Stimulated activated CD8-positive, alpha-beta memory T cell treated with anti-CD3 and anti-CD28 coated beads, Interleukin-7, amount 100 ng/mL, for 1 hour (primary cell): ENCODE measurements around the gene RASD1.
A peak's percentile ranks its signal among the peaks of the same experiment; 100 is the strongest.
"Not testable (repeated sequence)": the region's sequence is repeated elsewhere in the genome, so short reads cannot be mapped to it uniquely, and the experiment has no call there.

Source experiments
- DNase-seq, 2 donors: peaks; one replicate each; pipeline ENCODE4 v3.0.0-alpha.2; 2020; ENCODE audit warnings: low read depth in 2 of 2

Gene RASD1

GRCh38 chr17:17497065-17497844 lies 1.1 kb upstream of the RASD1 start:
- no peak for DNase-seq

DNA sequence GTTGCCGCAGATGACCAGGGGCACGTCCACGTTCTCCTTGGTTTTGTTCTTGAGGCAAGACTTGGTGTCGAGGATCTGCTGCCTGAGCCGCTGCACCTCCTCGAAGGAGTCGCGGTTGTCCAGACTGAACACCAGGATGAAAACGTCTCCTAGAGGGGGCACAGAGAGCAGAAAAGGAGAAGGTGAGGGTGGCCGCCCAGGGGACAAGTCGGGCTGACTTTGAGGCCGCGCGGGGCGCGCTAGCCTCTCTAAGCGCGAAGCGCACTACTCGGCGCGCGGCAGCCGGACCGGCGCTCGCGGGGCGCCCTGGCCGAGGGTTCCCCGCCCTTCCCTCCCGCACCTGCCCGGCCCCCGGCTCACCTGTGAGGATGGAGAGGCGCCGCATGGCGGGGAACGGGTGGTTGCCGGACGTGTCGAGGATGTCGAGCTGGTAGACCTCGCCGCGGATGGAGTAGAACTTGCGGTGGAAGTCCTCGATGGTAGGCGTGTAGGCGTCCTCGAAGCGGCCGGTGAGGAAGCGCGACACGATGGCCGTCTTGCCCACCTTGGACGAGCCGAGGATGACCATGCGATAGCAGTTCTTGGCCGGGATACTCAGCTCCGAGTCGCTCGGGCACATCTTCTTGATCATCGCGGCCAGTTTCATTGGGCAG lies 533 bp downstream of the RASD1 start:
- DNase-seq = no peak

- no peak for DNase-seq
Measured at GRCh38 chr17:17494870-17495535, 1.2 kb downstream of the RASD1 start.

DNA sequence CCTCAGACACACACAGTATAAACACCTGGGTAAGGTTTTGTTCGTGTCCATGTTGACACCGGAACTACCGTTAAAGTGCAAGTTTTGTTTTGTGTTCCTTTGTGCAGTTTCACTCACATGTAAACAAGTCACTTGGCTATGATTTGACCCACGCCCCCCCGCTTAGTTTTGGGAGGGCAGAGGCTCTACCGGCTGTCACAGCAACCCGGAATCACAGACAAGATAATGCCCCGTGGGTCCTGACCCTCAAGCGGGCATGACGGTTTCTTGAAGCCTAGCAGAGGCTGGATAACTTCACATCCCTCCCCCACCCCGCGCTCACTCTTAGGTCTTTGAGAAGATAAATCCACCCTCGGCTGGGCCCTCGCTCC lies 1.7 kb downstream of the RASD1 start:
- no peak for DNase-seq

DNA sequence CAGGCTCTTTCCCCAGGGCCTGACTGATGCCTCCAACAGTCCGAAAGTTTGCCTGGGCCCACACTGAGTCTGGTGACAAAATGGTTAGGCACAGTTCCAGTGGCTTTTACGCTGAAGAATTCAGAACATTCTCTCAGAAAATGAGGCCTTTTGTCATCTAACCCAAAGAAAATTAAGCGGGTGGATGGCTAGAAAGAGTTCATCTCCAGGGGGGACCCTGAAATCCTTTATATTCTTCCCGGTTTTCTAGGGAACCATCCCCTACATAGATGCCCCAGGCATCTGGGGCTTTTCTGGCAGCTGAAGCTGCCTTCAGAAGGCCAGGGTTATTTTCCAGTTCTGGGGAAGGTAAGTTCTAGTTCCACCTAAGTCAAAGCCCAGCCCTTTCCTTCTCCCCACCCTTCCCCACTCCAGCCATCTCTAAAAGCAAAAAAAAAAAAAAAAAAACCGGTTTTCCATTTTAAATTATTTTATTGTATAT lies 2.2 kb downstream of the RASD1 start:
- no peak for DNase-seq

DNA sequence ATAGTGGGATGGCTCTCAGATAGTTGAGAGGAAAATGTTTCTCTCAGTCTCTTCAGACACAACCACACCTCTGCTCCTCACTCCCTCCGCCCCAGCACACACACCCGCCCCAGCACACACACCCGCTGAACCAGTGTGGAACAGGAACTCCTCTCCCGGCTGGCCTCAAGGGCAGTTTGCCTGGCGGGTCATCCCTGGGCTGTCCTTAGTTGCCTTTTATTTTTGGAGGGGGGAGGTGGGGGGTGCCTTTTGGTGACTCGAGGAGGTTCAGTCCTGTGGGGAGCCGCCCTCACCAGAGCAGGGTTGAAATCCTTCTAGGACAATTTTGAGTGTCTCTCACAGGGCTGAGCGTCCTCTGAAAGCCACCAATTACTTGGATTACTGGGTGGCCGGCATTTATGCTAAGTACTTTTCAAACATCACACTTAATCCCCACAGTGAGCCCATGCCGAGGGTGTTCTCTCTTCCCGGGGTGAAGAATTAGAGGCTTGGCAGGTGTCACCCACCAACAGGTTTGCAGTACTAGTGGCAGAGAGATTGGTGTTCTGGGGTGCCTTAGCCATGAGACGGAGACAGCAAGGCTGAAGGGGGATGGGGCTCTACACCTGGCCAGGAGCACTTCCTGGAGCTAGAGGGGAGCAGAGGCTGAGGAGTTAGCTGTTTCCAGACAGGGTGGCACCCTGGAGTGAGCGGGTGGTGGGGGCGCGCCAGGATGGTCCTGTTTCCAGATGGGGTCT lies 2.8 kb downstream of the RASD1 start:
- no peak for DNase-seq

GRCh38 chr17:17492571-17492970 lies 3.6 kb downstream of the RASD1 start:
- DNase-seq = no peak

- no peak for DNase-seq
Measured at GRCh38 chr17:17492085-17492484, 4.1 kb downstream of the RASD1 start.

DNA sequence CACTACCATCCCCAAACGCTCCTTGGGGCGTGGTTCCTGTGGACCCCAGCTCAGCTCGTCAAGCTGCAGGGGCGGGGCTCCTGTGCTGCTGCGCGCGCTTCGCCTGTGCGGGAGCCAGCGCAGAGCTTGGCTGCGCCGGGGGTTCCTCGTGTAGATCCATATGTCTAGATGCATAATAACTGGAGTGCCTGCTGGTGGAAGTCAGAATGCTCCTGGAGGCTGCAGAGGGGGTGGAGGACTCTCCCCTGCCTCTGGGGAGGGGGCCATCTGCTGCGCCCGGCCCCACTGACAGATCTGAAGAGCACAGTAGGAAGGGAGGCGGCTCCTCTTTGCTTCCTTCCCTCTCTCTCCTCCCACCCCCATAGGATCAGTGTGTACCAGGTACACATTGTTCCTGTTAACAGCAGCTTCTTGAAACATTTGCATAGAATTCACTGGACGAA lies 4.6 kb downstream of the RASD1 start:
- no peak for DNase-seq

GRCh38 chr17:17491031-17491471 lies 5.1 kb downstream of the RASD1 start:
- DNase-seq = no peak

DNA sequence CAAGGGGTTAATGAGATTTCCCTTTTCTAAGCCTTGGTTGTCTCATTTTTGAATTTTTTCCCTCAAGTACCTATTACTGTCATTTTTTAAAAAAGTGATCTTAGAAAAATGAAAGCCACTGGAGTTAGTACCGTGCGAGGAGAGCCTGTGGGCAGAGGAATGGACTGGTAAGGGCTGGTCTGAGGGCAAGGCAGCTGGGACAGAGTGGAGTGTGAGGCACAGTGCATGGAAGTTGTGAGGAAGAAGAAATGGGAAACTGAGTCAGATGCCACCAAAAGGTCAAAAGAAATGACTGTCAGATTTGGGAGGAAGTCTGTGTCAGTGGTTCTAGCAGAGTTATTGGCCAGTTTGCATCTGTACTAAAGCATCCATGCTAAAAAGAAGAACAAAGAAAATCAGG lies 8.2 kb downstream of the RASD1 start:
- no peak for DNase-seq

- DNase-seq = not testable (repeated sequence)
Measured at GRCh38 chr17:17486416-17486815, 9.8 kb downstream of the RASD1 start.

GRCh38 chr17:17485420-17485819 lies 10.8 kb downstream of the RASD1 start:
- DNase-seq = no peak

- no peak for DNase-seq
Measured at GRCh38 chr17:17484451-17484899, 11.7 kb downstream of the RASD1 start.

GRCh38 chr17:17481860-17482259 lies 14.3 kb downstream of the RASD1 start:
- no peak for DNase-seq

DNA sequence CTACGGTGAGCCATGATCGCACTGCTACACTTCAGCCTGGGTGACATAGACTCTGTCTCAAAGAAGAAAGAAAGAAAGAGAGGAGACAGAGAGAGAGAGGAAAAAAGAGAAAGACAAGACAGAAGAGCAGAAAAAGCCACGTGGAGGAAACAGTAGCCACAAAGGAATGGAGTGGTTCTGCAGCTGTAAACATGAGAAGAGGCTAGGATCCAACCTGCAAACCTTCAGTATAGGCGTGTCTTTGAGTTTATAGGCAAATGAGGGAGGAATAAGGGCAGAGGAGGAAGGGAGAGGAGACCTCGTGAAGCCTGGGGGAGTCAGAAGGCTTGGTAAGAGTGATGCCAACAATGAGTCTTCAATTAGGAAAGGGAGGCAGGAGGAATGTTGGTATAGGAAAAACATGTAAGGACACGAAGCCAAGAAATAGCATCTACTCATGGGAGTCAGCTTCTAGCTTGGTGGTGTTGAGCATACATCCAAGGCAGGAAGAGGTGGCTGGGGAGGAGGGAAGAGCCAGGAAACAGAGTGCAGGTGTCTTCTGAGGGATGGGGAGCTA lies 15.5 kb downstream of the RASD1 start:
- no peak for DNase-seq

- DNase-seq = no peak
Measured at GRCh38 chr17:17479209-17479608, 17.0 kb downstream of the RASD1 start.

- DNase-seq = peak; percentile 91 to 93
Measured at GRCh38 chr17:17476865-17477467, 19.2 kb downstream of the RASD1 start, which contains the start of gene MED9. Gene MED9, plus strand, starts transcription at chr17:17477000. Its CDS starts 42 bp downstream, at chr17:17477042.

DNA sequence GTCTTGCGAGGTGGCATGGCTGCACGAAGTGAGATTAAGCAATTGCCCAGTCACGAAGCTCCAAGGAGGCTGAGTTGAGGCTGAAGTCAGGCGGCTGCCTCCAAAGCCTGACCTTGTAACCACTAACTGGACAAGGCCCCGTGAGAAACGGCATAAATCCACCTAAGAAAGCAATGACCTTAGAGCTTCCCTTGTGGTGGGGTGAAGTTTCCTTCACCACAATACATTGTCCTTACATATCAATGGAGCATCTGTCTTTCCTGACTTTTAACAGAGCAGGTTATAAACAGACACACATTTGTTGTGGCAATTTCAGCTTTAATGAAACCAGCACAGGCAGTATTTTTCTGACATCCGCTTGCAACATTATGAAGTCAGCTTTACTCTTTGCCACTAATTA lies 21.9 kb downstream of the RASD1 start:
- DNase-seq = no peak

GRCh38 chr17:17472333-17472920 lies 23.8 kb downstream of the RASD1 start:
- no peak for DNase-seq

DNA sequence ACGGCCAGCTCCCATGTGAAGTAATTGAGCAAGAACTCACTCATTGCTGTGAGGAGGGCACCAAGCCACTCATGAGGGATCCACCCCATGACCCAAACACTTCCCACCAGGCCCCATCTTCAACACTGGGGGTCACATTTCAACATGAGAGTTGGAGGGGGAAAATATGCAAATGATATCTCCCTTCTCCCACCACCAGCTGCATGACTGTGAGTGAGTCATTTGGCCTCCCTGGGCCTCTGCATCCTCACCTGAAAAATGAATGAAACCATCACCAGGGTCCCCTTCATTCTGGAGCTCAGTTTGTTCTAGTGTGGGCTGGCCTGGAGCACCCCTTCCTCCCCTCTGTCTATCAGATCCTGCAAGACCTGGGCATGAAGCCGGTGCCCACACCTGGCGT lies 26.2 kb downstream of the RASD1 start:
- DNase-seq = no peak
